Islet of Langerhans (tissue), 1 donor: ENCODE measurements around the gene SLC35F4.
"Not testable (repeated sequence)": the region's sequence is repeated elsewhere in the genome, so short reads cannot be mapped to it uniquely, and the experiment has no call there.

Source experiments
- FAIRE-seq: peaks from one replicate; lab custom pipeline; 2011; peaks lifted over from hg19 to GRCh38; lab: Jason Lieb, UNC

Gene SLC35F4

DNA sequence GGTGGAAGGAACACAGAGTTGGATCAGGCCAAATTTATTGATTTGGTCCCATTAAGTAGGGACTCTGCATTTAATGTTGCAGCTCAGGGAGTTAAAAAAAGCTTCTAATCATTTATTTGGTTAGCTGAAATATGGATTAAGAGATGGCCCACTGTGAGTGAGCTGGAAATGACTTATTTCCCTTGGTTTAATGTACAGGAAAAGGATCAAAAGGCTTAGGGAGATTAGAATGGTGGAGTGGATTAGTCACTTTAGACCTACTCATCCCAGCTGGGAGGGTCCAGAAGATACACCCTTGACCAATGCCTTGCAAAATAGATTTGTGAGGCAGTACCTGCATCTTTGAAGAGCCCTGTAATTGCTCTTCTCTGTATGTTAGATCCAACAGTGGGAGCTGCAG lies 143.8 kb downstream of the SLC35F4 start:
- not testable (repeated sequence) for FAIRE-seq

GRCh38 chr14:57714487-57714931 lies 151.4 kb downstream of the SLC35F4 start:
- FAIRE-seq, result no peak

GRCh38 chr14:57712698-57713097 lies 153.2 kb downstream of the SLC35F4 start:
- no peak for FAIRE-seq

DNA sequence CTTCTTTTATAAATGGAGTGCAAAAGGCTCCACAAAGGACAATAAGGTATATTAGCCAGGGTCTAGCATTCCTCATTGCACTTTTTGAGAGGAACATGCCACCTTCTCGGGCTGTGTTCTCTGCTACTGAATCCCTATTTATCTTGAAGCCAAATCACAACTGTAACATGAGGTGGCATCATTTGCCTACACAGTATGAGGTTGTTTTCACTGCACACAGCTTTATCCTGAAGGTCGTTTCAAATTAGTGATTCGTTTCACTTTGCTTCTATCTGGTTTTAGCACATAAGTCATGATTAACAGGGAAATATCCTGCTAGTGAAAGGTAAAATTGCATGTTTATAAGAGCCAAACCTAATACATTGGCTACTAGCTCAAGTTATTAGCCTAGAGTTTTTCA lies 153.8 kb downstream of the SLC35F4 start:
- FAIRE-seq, result peak; percentile 81

DNA sequence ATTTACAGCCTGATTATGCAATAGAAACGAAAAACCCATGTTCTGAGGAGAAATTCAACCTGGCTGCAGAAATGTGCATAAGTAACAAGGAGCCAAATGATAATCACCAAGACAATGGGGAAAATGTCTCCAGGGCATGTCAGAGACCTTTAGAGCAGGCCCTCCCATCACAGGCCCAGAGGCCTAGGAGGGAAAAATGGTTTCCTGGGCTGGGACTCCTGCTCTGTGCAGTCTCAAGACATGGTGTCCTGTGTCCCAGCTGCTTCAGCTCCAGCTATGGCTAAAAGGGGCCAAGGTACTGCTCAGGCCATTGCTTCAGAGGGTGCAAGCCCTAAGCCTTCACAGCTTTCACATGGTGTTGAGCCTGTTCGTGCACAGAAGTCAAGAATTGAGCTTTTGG lies 156.0 kb downstream of the SLC35F4 start:
- FAIRE-seq, result no peak

GRCh38 chr14:57709086-57709485 lies 156.8 kb downstream of the SLC35F4 start:
- not testable (repeated sequence) for FAIRE-seq

GRCh38 chr14:57707219-57707618 lies 158.7 kb downstream of the SLC35F4 start:
- FAIRE-seq, result no peak

GRCh38 chr14:57704763-57705162 lies 161.1 kb downstream of the SLC35F4 start:
- no peak for FAIRE-seq

DNA sequence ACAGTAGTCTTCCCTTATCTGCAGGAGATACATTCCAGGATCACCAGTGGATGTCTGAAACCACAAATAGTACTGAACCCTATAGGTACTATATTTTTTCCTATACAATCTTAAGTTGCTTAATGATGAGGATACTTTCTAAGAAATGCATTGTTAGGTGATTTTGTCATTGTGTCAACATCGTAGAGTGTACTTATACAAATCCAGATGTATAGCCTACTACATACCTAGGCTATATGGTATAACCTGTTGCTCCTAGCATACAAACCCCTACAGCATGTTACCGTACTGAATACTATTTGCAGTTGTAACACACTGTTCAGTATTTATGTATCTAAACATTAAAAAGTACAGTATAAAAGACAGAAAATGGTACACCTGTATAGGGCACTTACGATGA lies 165.9 kb downstream of the SLC35F4 start:
- FAIRE-seq, result no peak

DNA sequence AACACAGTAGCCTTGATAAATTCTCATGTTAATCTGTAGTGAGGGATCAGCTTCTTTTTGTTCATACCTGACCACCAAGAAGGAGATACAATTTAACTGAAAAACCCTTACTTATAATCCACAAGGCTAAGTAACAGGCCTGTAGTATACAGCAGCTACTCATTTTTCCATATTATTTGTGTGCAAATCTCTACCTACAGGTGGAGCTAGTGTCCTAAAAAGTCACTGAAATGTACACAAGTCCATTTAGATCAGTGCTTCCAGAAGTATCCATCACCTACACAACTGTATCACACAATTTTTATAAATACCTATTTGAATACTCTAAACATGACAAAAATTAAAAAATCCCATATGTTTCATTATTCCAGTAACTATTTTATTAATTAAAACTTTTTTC lies 173.2 kb downstream of the SLC35F4 start:
- FAIRE-seq, result peak; percentile 89

DNA sequence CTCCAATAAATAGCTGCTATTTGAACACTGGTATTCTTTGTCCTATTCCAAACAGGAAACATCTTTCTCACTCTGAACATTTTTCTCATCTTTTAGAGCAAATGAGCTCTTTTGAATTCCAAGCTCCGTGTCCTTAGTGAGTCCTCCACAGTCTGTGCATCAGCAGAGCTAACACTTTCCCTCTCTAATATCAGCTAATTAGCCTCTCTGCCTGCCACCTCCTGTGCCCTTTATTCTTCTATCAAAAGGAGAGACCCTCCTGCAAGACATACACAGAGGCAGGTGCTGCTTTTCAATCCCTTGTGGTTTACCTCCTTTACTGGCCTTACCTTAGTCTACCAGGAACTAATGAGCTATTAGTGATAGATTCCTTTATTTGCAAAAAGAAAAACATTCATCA lies 178.5 kb downstream of the SLC35F4 start:
- no peak for FAIRE-seq

DNA sequence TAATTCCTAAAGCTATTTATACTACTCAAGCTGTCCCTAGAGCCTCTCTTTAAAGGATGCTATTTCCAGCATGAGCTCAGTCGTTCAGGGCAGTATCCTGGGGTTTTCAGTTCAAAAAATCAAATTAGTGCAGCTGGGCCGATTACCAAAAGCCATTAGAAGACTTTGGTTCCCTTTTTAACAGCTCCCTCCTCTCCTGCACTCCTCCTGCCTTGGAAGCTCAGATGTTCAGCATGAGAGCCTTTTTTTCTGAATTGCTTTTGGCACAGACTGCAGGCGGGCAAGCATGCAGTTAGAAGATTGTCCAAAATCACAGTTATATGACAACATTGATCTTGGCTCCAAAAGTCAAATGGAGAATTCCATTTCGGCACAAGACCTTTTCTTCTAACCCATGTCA lies 179.6 kb downstream of the SLC35F4 start:
- FAIRE-seq, result no peak

GRCh38 chr14:57671021-57671420 lies 194.9 kb downstream of the SLC35F4 start:
- FAIRE-seq, result no peak

GRCh38 chr14:57660208-57660607 lies 205.7 kb downstream of the SLC35F4 start:
- no peak for FAIRE-seq

DNA sequence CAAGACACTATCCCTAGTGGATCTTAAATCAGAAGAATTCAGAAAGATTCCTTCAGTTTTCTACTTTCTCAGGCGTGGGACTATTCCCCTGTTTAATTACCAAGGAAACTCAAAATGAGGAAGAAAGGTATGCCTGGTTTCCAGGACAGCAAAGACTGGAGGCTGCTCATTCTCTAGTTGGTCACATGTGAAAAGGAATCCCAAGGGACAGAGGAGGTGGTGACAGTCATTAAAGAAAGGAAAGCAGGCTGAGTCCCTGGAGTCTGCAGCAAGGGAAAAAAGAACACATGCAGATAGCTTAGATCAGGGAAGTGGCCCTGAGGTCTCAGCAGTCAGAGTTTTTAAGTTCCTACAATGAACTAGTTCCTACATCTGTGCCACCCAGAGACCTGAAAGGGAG lies 206.8 kb downstream of the SLC35F4 start:
- FAIRE-seq, result no peak

GRCh38 chr14:57657487-57657886 lies 208.4 kb downstream of the SLC35F4 start:
- FAIRE-seq, result no peak

GRCh38 chr14:57656853-57657252 lies 209.0 kb downstream of the SLC35F4 start:
- no peak for FAIRE-seq

DNA sequence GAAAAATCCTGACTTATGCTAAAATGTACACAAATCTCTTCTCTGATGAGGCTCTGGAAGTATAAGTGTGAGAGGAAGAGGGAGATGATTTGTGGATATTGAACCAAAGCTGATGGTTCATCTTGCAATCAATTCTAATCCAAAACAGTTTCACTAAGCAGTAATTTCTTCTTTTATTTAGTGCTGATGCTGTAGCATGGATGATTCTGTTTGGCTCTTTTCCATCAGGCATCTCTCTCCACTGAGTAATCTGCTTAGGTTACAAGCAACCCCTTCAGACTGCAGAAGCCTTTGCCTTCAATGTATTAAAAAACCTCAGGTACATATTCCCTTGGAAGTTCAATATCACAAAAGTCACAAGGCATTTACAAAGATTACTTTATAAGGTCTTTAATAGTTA lies 213.1 kb downstream of the SLC35F4 start:
- no peak for FAIRE-seq

- FAIRE-seq, result no peak
Measured at GRCh38 chr14:57641776-57642175, 224.1 kb downstream of the SLC35F4 start.

DNA sequence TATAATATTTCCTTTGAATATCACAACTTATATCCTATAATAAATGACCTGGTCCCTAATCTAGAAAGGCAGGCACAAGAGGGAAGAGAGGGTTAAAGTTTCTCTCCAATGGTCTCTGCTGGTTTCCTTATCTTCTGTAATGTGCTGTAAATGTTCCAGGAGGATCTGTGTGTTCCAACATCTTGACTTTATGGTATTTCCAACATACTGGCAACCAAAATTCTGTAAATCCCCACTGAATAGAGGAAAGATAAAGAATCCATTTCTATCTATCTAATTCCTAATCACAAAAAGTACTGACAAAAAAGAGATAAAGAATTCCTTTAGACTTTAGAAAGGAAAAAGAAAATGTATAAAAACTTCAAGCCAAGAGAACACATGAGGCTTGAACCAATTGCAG lies 225.9 kb downstream of the SLC35F4 start:
- FAIRE-seq, result no peak

DNA sequence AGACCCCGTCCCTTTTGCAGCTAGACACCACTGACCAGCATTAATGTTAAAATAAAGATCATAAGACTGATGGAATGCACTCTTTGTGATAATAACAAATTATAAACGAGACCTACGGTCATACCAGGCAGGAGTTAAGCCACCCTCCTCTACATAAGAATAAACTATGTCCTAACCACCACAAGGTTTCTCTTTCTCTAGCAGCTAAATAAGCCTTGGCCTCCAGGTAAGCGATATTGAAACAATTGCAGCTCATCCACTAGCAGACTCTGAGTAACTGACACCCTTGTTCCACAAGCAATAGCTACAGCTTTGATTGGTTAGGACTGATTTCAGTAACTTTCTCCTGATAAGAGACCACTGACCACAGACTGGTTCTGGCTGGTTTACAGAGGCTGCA lies 228.0 kb downstream of the SLC35F4 start:
- no peak for FAIRE-seq

GRCh38 chr14:57634335-57634734 lies 231.6 kb downstream of the SLC35F4 start:
- FAIRE-seq, result no peak

- no peak for FAIRE-seq
Measured at GRCh38 chr14:57632649-57633048, 233.2 kb downstream of the SLC35F4 start.

- no peak for FAIRE-seq
Measured at GRCh38 chr14:57617510-57617909, 248.4 kb downstream of the SLC35F4 start.

DNA sequence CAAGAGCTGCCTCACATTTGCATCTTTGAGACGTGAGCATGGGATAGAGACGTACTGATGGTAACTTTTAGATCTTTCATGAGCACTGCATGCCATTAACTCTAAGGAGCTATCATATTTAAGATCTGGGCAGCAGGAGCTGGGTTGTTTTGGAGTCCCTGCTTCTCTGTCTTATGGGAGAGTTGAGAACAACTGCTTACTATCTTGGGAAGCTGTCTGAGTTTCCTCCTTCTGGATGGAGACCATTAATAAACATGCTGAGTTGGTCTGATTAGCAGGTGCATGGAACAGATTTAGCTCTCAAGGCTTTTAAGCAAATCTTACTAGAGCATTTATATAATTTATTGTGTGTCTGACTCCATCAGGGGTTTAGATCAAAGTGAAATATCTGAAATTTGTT lies 252.9 kb downstream of the SLC35F4 start:
- FAIRE-seq, result no peak
